ENCODE measurements around the gene STAT2. TPM values are rescaled to one million over a fixed set of nuclear protein-coding genes. Genes with fewer than 3 reads are reported as not detected.
A peak's percentile ranks its signal among the peaks of the same experiment; 100 is the strongest.

STAT2 gene
- total RNA-seq, 1 experiment from 2014 or later: 61.2 TPM

DNA sequence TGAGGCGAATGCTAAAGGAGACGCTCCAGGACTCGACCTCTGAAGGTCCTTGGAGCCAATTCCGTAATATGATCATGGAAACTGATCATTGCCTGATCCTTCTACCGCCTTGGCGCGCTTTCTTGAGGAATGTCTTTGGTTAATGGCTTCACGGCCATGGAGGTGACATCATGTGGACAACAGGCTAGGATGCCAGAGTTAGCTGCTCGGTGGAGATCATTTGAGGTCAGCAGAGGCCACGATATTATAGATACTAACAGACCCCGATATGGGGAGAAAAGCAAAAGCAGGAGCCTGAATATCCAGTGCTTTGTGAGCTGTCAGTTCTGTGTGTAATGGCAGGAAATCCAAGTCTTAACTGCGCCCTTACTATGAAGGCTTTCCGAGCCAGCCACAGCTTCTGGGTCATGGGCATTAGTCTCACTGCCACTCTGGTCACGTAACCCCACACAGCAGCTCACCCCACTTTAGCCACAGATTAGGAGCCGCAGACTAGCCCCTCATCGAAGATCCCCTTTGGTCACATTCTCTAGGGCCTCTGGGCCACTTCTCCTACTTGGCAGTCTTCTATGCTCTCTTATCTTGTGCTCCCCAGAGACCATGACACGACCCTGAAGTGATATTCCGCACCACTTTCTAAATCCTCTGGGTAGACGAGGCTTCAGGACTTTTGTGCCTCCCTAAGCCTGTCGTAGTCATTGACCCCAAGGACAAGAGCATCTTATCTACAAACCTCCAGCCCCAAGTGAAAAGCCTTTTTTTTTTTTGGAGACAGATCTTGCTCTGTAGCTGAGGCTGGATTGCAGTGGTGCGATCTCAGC, 59.1 kb downstream of the STAT2 start:
- peak overlapping the region; percentile 84 for H3K27ac Mint-ChIP-seq (ENCODE audit: low read depth, unreplicated experiment)
- peaks cover 19% of the 10 kb centered on the region for H3K4me1 Mint-ChIP-seq (ENCODE audit: insufficient read depth, unreplicated experiment)
- intact Hi-C loops (cut with micrococcal nuclease): loop anchor here (1.0 kb wide), 1 partner anchor 15 kb away; no protein-coding TSS in a partner anchor
- no peaks in the 10 kb centered on the region for H3K27me3 Mint-ChIP-seq (ENCODE audit: insufficient read depth, unreplicated experiment)
- H3K9me3 Mint-ChIP-seq (ENCODE audit: unreplicated experiment): no peaks in the 10 kb centered on the region
- ChIA-PET CTCF (interaction anchor here (0.6 to 1.4 kb wide), 5 partner anchors 13 to 1197 kb away, joined by 3 to 4 read pairs (median 3); partner anchors contain the start of gene ANKRD52), POLR2A (interaction anchor here (0.6 to 3.9 kb wide), 18 partner anchors 10 to 868 kb away, joined by 3 to 27 read pairs (median 5); partner anchors contain the start of genes ANKRD52, ESYT1, GLS2 and NACA)
- TF ChIP-seq, protein P1, sequence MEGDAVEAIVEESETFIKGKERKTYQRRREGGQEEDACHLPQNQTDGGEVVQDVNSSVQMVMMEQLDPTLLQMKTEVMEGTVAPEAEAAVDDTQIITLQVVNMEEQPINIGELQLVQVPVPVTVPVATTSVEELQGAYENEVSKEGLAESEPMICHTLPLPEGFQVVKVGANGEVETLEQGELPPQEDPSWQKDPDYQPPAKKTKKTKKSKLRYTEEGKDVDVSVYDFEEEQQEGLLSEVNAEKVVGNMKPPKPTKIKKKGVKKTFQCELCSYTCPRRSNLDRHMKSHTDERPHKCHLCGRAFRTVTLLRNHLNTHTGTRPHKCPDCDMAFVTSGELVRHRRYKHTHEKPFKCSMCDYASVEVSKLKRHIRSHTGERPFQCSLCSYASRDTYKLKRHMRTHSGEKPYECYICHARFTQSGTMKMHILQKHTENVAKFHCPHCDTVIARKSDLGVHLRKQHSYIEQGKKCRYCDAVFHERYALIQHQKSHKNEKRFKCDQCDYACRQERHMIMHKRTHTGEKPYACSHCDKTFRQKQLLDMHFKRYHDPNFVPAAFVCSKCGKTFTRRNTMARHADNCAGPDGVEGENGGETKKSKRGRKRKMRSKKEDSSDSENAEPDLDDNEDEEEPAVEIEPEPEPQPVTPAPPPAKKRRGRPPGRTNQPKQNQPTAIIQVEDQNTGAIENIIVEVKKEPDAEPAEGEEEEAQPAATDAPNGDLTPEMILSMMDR (IDR thresholded peaks at IDR 0.05; ENCODE audit: unreplicated experiment): no peak
- H3K4me3 Mint-ChIP-seq (ENCODE audit: unreplicated experiment): peak overlapping the region; percentile 95
- TSS peak; percentile 74 for BruUV-seq (replicated peaks)
- peaks cover 70% of the 10 kb centered on the region for H3K36me3 Mint-ChIP-seq (ENCODE audit: insufficient read depth, unreplicated experiment)
- DNase-seq (ENCODE audit: unreplicated experiment): no peak

DNA sequence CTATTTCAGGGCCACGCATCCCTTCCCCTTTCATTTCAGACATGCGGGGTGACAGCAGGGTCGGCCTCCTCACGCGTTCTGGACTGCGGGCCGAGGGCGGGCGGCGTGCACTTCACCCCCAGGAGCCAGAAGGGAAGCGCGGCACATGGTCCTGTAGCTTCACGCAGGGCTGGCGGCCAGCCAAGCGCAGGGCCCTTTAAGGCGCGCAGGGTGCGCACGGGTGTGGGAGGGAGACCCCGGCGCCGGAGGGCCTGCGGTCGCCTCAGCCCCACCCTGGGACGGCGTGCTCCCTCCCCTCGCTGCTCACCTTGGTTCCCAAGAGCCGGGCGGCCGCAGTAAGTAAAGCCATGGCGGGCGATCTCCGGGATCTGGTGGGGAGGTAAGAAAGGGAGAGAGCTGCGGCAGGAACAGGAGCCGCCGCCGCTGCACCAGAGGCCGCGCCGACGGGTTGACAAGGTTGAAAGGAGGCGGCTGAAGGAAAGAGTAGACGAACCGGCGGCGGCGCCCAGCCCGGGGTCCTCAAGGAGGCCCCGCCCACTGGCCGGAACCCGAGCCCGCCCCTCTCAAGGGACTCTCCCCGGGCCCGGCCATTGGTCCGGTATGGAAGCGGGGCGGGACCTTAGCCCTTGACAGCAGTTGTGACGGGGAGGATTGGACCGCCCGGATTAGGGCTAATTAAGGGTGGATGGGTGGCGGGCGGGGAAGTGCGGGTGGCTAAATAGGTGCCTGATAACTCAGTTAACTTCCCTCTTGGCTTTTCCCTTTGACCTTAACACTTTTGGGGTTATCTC, 59.9 kb downstream of the STAT2 start, which contains the start of gene CS:
Gene CS (minus strand): TSS at position 478 of the 791 bp plus-strand sequence. CDS start 129 bp downstream, at position 349.
- intact Hi-C loops (cut with micrococcal nuclease): loop anchor here (1.0 kb wide), 1 partner anchor 16 kb away; no protein-coding TSS in a partner anchor

DNA sequence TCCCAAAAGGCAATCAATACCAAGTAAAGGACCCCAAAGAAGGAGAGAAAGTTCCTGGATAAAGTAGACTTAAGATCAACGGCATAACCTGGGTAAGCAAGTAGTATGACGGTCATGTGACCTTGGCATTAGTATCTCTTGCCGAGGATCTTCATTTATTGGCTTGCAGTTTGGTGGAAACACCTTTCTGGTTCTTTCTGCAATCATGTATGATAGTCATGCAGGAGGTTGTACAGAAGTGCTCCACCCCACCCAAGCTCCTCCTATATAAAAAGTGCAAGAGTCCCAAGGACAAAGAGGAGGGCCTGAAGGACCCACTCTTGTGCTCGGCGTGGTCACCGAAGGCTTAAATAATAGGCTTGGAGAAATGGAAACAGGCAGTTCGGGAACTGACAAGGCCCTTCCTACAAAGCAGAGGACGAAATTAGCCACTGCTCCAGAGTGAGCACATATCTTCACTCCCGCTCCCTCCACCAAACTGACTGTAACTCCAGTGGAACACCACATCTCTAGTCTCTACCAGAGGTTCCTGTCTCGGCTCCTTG, 60.5 kb downstream of the STAT2 start:
- H3K36me3 Mint-ChIP-seq (ENCODE audit: insufficient read depth, unreplicated experiment): peaks cover 68% of the 10 kb centered on the region
- H3K4me3 Mint-ChIP-seq (ENCODE audit: unreplicated experiment): peak overlapping the region; percentile 95
- H3K9me3 Mint-ChIP-seq (ENCODE audit: unreplicated experiment): no peaks in the 10 kb centered on the region
- peak overlapping the region; percentile 84 for H3K27ac Mint-ChIP-seq (ENCODE audit: low read depth, unreplicated experiment)
- TSS peak; percentile 46 for BruUV-seq (replicated peaks)
- peak; percentile 45 for DNase-seq (ENCODE audit: unreplicated experiment)
- no peaks in the 10 kb centered on the region for H3K27me3 Mint-ChIP-seq (ENCODE audit: insufficient read depth, unreplicated experiment)
- ChIA-PET POLR2A (interaction anchor here (0.6 to 3.9 kb wide), 41 partner anchors 8 to 482 kb away, joined by 3 to 27 read pairs (median 4); partner anchors contain the start of genes ANKRD52, ESYT1, MYL6 and NACA), CTCF (interaction anchor here (0.6 to 1.4 kb wide), 3 partner anchors 8 to 306 kb away, joined by 3 to 4 read pairs (median 4); partner anchors contain the start of gene ANKRD52)
- TF ChIP-seq, protein P1 (IDR thresholded peaks at IDR 0.05; ENCODE audit: unreplicated experiment): no peak
- H3K4me1 Mint-ChIP-seq (ENCODE audit: insufficient read depth, unreplicated experiment): peaks cover 19% of the 10 kb centered on the region
- intact Hi-C loops (cut with micrococcal nuclease): no loop called here

More for the DNA sequence above, 59.9 kb downstream of the STAT2 start, which contains the start of gene CS:
- ChIA-PET POLR2A (interaction anchor here (0.6 to 3.9 kb wide), 33 partner anchors 8 to 869 kb away, joined by 3 to 27 read pairs (median 5); partner anchors contain the start of genes ANKRD52, ESYT1, NACA and ORMDL2), CTCF (interaction anchor here (0.6 to 1.4 kb wide), 4 partner anchors 9 to 305 kb away, joined by 3 to 4 read pairs (median 4); partner anchors contain the start of gene ANKRD52)
- DNase-seq (ENCODE audit: unreplicated experiment): peak; percentile 99
- Mint-ChIP-seq H3K9me3 (ENCODE audit: unreplicated experiment) (no peaks in the 10 kb centered on the region), H3K27ac (ENCODE audit: low read depth, unreplicated experiment) (peak within 1 kb of the TSS; percentile 84), H3K4me3 (ENCODE audit: unreplicated experiment) (peak within 1 kb of the TSS; percentile 95), H3K36me3 (ENCODE audit: insufficient read depth, unreplicated experiment) (peaks cover 70% of the 10 kb centered on the region), H3K27me3 (ENCODE audit: insufficient read depth, unreplicated experiment) (no peaks in the 10 kb centered on the region), H3K4me1 (ENCODE audit: insufficient read depth, unreplicated experiment) (peaks cover 19% of the 10 kb centered on the region)
- no TSS peak for BruUV-seq (replicated peaks)
- TF ChIP-seq, protein P1 (IDR thresholded peaks at IDR 0.05; ENCODE audit: unreplicated experiment): no peak
